Keratinocyte (primary cell): ENCODE results near the gene LRP1B. TPM values are rescaled to one million over a fixed set of nuclear protein-coding genes. Genes with fewer than 3 reads are reported as not detected.

Experiments used
- DNase-seq: peaks from one replicate; pipeline ENCODE4 v3.0.0-alpha.2; 2011; ENCODE audit warnings: low read depth, missing footprints, low spot score
- FAIRE-seq: peaks from 2 replicates; lab custom pipeline; 2011; peaks lifted over from hg19 to GRCh38; lab: Jason Lieb, UNC
- H2AFZ ChIP-seq: 2 replicates; pipeline ENCODE4 v1.6.0; 2012; ENCODE audit warnings: low read length, control low read depth, inconsistent platforms; ENCODE audit not compliant: control insufficient read depth
- H3K27ac ChIP-seq: 2 replicates; pipeline ENCODE4 v1.5.1; 2011; ENCODE audit warnings: low read length; ENCODE audit not compliant: control insufficient read depth, insufficient read depth
- H3K27me3 ChIP-seq: 3 replicates; pipeline ENCODE4 v1.6.0; 2011; ENCODE audit warnings: low read length; ENCODE audit not compliant: control insufficient read depth, insufficient read depth; ENCODE audit errors: extremely low read depth
- H3K36me3 ChIP-seq, 2 experiments: 2 replicates in 1 of 2; 3 replicates in 1 of 2; pipeline ENCODE4 v1.5.1; 2011; ENCODE audit warnings: low read length in 2 of 2, mild to moderate bottlenecking in 1 of 2; ENCODE audit not compliant: control insufficient read depth in 2 of 2, insufficient read depth in 2 of 2; ENCODE audit errors: extremely low read depth in 1 of 2
- H3K4me1 ChIP-seq: 3 replicates; pipeline ENCODE4 v1.5.1; 2011; ENCODE audit warnings: low read length; ENCODE audit not compliant: control insufficient read depth, insufficient read depth; ENCODE audit errors: extremely low read depth
- H3K4me2 ChIP-seq: 3 replicates; pipeline ENCODE4 v1.6.0; 2011; ENCODE audit warnings: low read depth, low read length; ENCODE audit not compliant: control insufficient read depth, insufficient read depth; ENCODE audit errors: extremely low read depth
- H3K4me3 ChIP-seq, 3 experiments: fragments of 200-600 bp in 1 of 3; sonication (generic) in 1 of 3; 2 replicates in 2 of 3; 3 replicates in 1 of 3; pipeline ENCODE4 v1.5.1; 2011 to 2016; ENCODE audit warnings: low read length in 3 of 3, mild to moderate bottlenecking in 3 of 3, control low read depth in 2 of 3, inconsistent platforms in 1 of 3, low read depth in 1 of 3, mixed read lengths in 1 of 3, mixed run types in 1 of 3, moderate library complexity in 1 of 3; ENCODE audit not compliant: control insufficient read depth in 2 of 3, insufficient read depth in 2 of 3; ENCODE audit errors: extremely low read depth in 1 of 3
- H3K79me2 ChIP-seq: 2 replicates; pipeline ENCODE4 v1.6.0; 2012; ENCODE audit warnings: low read length; ENCODE audit not compliant: control insufficient read depth, insufficient read depth
- H3K9ac ChIP-seq: 3 replicates; pipeline ENCODE4 v1.6.0; 2011; ENCODE audit warnings: low read length; ENCODE audit not compliant: control insufficient read depth, insufficient read depth; ENCODE audit errors: extremely low read depth
- H3K9me1 ChIP-seq: 3 replicates; pipeline ENCODE4 v1.6.0; 2011; ENCODE audit warnings: low read length; ENCODE audit not compliant: control insufficient read depth, insufficient read depth; ENCODE audit errors: extremely low read depth
- H3K9me3 ChIP-seq: 2 replicates; pipeline ENCODE4 v1.5.1; 2012; ENCODE audit warnings: low read depth, low read length; ENCODE audit not compliant: control insufficient read depth
- H4K20me1 ChIP-seq: 3 replicates; pipeline ENCODE4 v1.6.0; 2011; ENCODE audit warnings: low read length; ENCODE audit not compliant: control insufficient read depth, insufficient read depth; ENCODE audit errors: extremely low read depth
- EZH2 ChIP-seq: IDR thresholded peaks from one replicate; pipeline ENCODE4 v1.6.1; 2012; ENCODE audit warnings: inconsistent platforms, mild to moderate bottlenecking, low read length, moderate library complexity
- dilution Hi-C: fragments of 300-500 bp; cut with MboI; formaldehyde crosslinking; loops from one replicate; pipeline ENCODE4 v1.7.0; 2020; ENCODE audit warnings: low sequenced_read_pairs; ENCODE audit not compliant: extremely low pct_ligation_motif_present
- polyA plus RNA-seq, 5 experiments: library from polyadenylated mRNA; depleted of rRNA in 3 of 5; stranded (reverse) in 3 of 5; stranded (forward) in 1 of 5; unstranded in 1 of 5; fragments of >200 nt; gene quantifications; 1 replicate in 1 of 5; 2 replicates in 3 of 5; 3 replicates in 1 of 5; pipeline versions ENCODE4 v1.2.1 to v1.2.3, GENCODE V29; 2011 to 2012; ENCODE audit warnings: missing spikeins in 2 of 5, low read depth in 1 of 5, low replicate concordance in 1 of 5
- TF ChIP-seq, protein P1 (sequence below), 3 experiments: IDR thresholded peaks in 1 of 3; conservative IDR thresholded peaks in 1 of 3; optimal IDR thresholded peaks in 1 of 3; 2 replicates in 2 of 3; 3 replicates in 1 of 3; pipeline versions ENCODE3 to v1.5.1; 2011; ENCODE audit warnings: low read length in 3 of 3, mild to moderate bottlenecking in 3 of 3, moderate library complexity in 2 of 3, control low read depth in 1 of 3, inconsistent platforms in 1 of 3; ENCODE audit not compliant: insufficient read depth in 2 of 3; ENCODE audit errors: extremely low read depth in 1 of 3

The LRP1B gene
- polyA plus RNA-seq, 1 donor (not counting 4 experiments of a cell fraction or from before 2014, with no cell fraction given) = not detected

DNA sequence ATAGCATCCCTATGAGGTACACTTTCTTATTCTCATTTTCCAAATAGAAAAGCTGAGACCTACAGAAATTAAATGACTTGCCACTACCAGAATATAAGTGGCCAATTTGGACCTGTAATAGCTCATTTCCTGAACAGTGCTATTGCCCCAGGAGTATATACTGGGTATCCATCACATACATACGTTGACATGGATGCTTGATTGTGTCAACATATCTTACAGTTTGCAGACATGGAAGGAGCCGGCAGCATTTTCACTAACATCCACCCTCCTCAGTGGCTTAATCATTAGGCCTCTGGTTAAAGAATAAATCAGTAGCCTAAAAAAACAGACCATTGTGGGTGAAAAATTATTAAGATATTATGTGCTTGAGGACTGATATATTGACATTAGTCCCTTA is 829.3 kb downstream of the LRP1B start:
- Histone ChIP-seq H2AFZ (no peak overlapping the region), H3K27me3 (no peaks in the 10 kb centered on the region), H3K9me1 (no peaks in the 10 kb centered on the region), H3K27ac (no peak overlapping the region), H3K4me3 (no peak overlapping the region), H3K9me3 (no peaks in the 10 kb centered on the region), H3K79me2 (no peaks in the 10 kb centered on the region), H3K36me3 (no peaks in the 10 kb centered on the region), H3K4me2 (no peak overlapping the region), H4K20me1 (no peaks in the 10 kb centered on the region), H3K9ac (no peak overlapping the region), H3K4me1 (no peaks in the 10 kb centered on the region)
- DNase-seq = no peak
- TF ChIP-seq EZH2 = no peak
- TF ChIP-seq, protein P1, sequence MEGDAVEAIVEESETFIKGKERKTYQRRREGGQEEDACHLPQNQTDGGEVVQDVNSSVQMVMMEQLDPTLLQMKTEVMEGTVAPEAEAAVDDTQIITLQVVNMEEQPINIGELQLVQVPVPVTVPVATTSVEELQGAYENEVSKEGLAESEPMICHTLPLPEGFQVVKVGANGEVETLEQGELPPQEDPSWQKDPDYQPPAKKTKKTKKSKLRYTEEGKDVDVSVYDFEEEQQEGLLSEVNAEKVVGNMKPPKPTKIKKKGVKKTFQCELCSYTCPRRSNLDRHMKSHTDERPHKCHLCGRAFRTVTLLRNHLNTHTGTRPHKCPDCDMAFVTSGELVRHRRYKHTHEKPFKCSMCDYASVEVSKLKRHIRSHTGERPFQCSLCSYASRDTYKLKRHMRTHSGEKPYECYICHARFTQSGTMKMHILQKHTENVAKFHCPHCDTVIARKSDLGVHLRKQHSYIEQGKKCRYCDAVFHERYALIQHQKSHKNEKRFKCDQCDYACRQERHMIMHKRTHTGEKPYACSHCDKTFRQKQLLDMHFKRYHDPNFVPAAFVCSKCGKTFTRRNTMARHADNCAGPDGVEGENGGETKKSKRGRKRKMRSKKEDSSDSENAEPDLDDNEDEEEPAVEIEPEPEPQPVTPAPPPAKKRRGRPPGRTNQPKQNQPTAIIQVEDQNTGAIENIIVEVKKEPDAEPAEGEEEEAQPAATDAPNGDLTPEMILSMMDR (optimal IDR thresholded peaks at IDR 0.05 in 1 of 3, IDR thresholded peaks at IDR 0.05 in 1 of 3, conservative IDR thresholded peaks at IDR 0.05 in 1 of 3; ENCODE audit: extremely low read depth in 1 of 3, insufficient read depth in 2 of 3, low read length in 3 of 3) = no peak
- dilution Hi-C loops = no loop called here
- no peak for FAIRE-seq

DNA sequence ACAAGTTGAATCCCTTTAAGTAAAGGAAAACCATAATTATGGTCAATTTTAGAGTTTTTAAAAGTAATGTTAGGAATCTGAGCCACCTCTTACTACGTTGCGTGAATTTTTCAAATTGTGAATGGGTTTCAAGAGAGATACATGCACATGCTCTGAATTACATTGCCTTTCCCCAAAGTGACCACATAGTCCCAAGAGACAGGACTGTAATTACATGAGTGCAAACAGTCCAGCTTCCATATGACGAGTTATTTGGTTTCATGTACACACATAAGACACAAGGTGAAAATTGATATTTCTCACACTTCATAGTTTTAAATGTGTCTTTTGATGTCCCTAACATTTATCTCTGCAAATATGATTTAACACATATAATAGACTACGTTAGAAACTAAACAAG is 850.8 kb downstream of the LRP1B start:
- FAIRE-seq (no peak), DNase-seq (no peak)
- Histone ChIP-seq H3K27me3 (no peaks in the 10 kb centered on the region), H3K27ac (no peak overlapping the region), H3K79me2 (no peaks in the 10 kb centered on the region), H4K20me1 (no peaks in the 10 kb centered on the region), H3K9me1 (no peaks in the 10 kb centered on the region), H2AFZ (no peak overlapping the region), H3K4me3 (no peak overlapping the region), H3K4me1 (no peaks in the 10 kb centered on the region), H3K9me3 (no peaks in the 10 kb centered on the region), H3K4me2 (no peak overlapping the region), H3K36me3 (no peaks in the 10 kb centered on the region), H3K9ac (no peak overlapping the region)
- TF ChIP-seq, protein P1 (optimal IDR thresholded peaks at IDR 0.05 in 1 of 3, IDR thresholded peaks at IDR 0.05 in 1 of 3, conservative IDR thresholded peaks at IDR 0.05 in 1 of 3; ENCODE audit: extremely low read depth in 1 of 3, insufficient read depth in 2 of 3, low read length in 3 of 3) = no peak
- no peak for TF ChIP-seq EZH2
- dilution Hi-C loops = no loop called here
